HCT116 (cell line): ENCODE measurements around the gene SLCO1B3. TPM values are rescaled to one million over a fixed set of nuclear protein-coding genes. Genes with fewer than 3 reads are reported as not detected.

Experiments used
- ATAC-seq: fragments of 200-7000 bp; cut with Tn5 transposase; 2 replicates; pipeline ENCODE4 v1.9.1; 2020; ENCODE audit warnings: mild to moderate bottlenecking, moderate library complexity
- BruUV-seq: library from RNA; stranded (reverse); fragments of 400-500 nt; replicated peaks from 2 replicates; lab custom pipeline; 2021; lab: Mats Ljungman, UMichigan
- CTCF ChIA-PET: fragments of 300-600 bp; sonication (Branson Sonifier 250); formaldehyde crosslinking; loops from one replicate; lab custom pipeline; 2021; ENCODE audit warnings: antibody characterized with exemption; lab: Charles Lee
- POLR2A ChIA-PET: fragments of 300-600, 350-600 bp; sonication (Branson Sonifier 250); formaldehyde crosslinking; loops from one replicate; lab custom pipeline; 2021; ENCODE audit warnings: antibody characterized with exemption; lab: Charles Lee
- RAD21 ChIA-PET, 2 experiments: fragments of 300-600 bp; sonication (Branson Sonifier 250); formaldehyde crosslinking; loops; one replicate each; lab custom pipeline; 2023; ENCODE audit warnings: low total read pairs in 2 of 2; ENCODE audit not compliant: uncharacterized antibody in 2 of 2, unreplicated experiment in 2 of 2, low non-redundant PET in 1 of 2; lab: Charles Lee
- DNase-seq: peaks from one replicate; pipeline ENCODE4 v3.0.0-alpha.2; 2010; ENCODE audit warnings: low read depth, low spot score
- H2AFZ ChIP-seq: fragments of 200-600 bp; shearing (Covaris generic), sonication (generic); 2 replicates; pipeline ENCODE4 v1.6.1; 2017; ENCODE audit warnings: low read depth, mixed run types, mixed read lengths, antibody characterized with exemption, low read length; ENCODE audit not compliant: poor library complexity, severe bottlenecking
- H3K27ac ChIP-seq: 2 replicates; pipeline ENCODE4 v1.5.1; 2012; ENCODE audit warnings: low read depth, low read length
- H3K27me3 ChIP-seq: fragments of 200-600 bp; sonication (generic); 2 replicates; pipeline ENCODE4 v1.6.1; 2016; ENCODE audit warnings: mixed run types, low read length, mixed read lengths; ENCODE audit not compliant: insufficient read depth
- H3K36me3 ChIP-seq, 2 experiments: fragments of 200-500 bp in 1 of 2; fragments of 200-600 bp in 1 of 2; sonication (Bioruptor generic) in 1 of 2; sonication (generic) in 1 of 2; 2 replicates each; pipeline versions ENCODE4 v1.5.1 to v1.6.1; 2014 to 2016; ENCODE audit warnings: low read length in 2 of 2, inconsistent platforms in 1 of 2, mixed read lengths in 1 of 2, mixed run types in 1 of 2; ENCODE audit not compliant: insufficient read depth in 2 of 2, control insufficient read depth in 1 of 2
- H3K4me1 ChIP-seq, 2 experiments: fragments of 200-600 bp in 1 of 2; sonication (generic) in 1 of 2; 2 replicates each; pipeline versions ENCODE4 v1.5.1 to v1.6.1; 2012 to 2017; ENCODE audit warnings: low read length in 2 of 2, inconsistent platforms in 1 of 2, mild to moderate bottlenecking in 1 of 2, mixed read lengths in 1 of 2, mixed run types in 1 of 2, moderate library complexity in 1 of 2; ENCODE audit not compliant: insufficient read depth in 2 of 2, control insufficient read depth in 1 of 2
- H3K4me2 ChIP-seq: fragments of 200-600 bp; sonication (generic); 2 replicates; pipeline ENCODE4 v1.6.1; 2017; ENCODE audit warnings: mixed run types, low read length, mixed read lengths
- H3K4me3 ChIP-seq, 2 experiments: fragments of 200-600 bp in 1 of 2; sonication (generic) in 1 of 2; replicated peaks in 1 of 2; 2 replicates each; pipeline ENCODE4 v1.5.1; 2011 to 2016; ENCODE audit warnings: low read length in 2 of 2, control low read depth in 1 of 2, low read depth in 1 of 2, mild to moderate bottlenecking in 1 of 2, mixed read lengths in 1 of 2, mixed run types in 1 of 2
- H3K79me2 ChIP-seq: fragments of 200-600 bp; sonication (generic); 2 replicates; pipeline ENCODE4 v1.6.1; 2017; ENCODE audit warnings: mild to moderate bottlenecking, mixed run types, low read length, moderate library complexity, mixed read lengths; ENCODE audit not compliant: insufficient read depth
- H3K9ac ChIP-seq: fragments of 200-600 bp; sonication (generic); 2 replicates; pipeline ENCODE4 v1.6.1; 2016; ENCODE audit warnings: low read length, mixed read lengths
- H3K9me2 ChIP-seq: fragments of 200-600 bp; sonication (generic), shearing (Covaris generic); 2 replicates; pipeline ENCODE4 v1.6.1; 2017; ENCODE audit warnings: mixed run types, mild to moderate bottlenecking, moderate library complexity; ENCODE audit not compliant: insufficient read depth
- H3K9me3 ChIP-seq, 2 experiments: fragments of 200-500 bp in 1 of 2; fragments of 200-600 bp in 1 of 2; sonication (Bioruptor generic) in 1 of 2; sonication (generic) in 1 of 2; 2 replicates each; pipeline ENCODE4 v1.6.1; 2014 to 2017; ENCODE audit warnings: low read length in 2 of 2, mixed read lengths in 2 of 2, inconsistent platforms in 1 of 2, low read depth in 1 of 2, mild to moderate bottlenecking in 1 of 2, mixed run types in 1 of 2, moderate library complexity in 1 of 2; ENCODE audit not compliant: control insufficient read depth in 1 of 2, insufficient read depth in 1 of 2
- H4K20me1 ChIP-seq: fragments of 200-600 bp; sonication (generic), shearing (Covaris generic); 2 replicates; pipeline ENCODE4 v1.6.1; 2017; ENCODE audit warnings: mixed run types, mild to moderate bottlenecking, moderate library complexity; ENCODE audit not compliant: insufficient read depth
- CBX3 ChIP-seq: IDR thresholded peaks from 2 replicates; pipeline ENCODE4 v1.6.1; 2012; ENCODE audit warnings: low read depth
- ELF1 ChIP-seq: IDR thresholded peaks from 2 replicates; pipeline ENCODE4 v1.6.1; 2012; ENCODE audit warnings: low read depth, borderline replicate concordance
- EZH2 ChIP-seq: fragments of 200-600 bp; sonication (generic); IDR thresholded peaks from 2 replicates; pipeline ENCODE4 v1.6.1; 2017; ENCODE audit warnings: antibody characterized with exemption, mixed run types
- EZH2phosphoT487 ChIP-seq: fragments of 200-600 bp; IDR thresholded peaks from 2 replicates; pipeline ENCODE4 v1.6.1; 2018; ENCODE audit warnings: antibody characterized with exemption, borderline replicate concordance
- FOSL1 ChIP-seq: IDR thresholded peaks from 2 replicates; pipeline ENCODE4 v1.6.1; 2012; ENCODE audit warnings: low read depth
- JUND ChIP-seq: IDR thresholded peaks from 2 replicates; pipeline ENCODE4 v1.6.1; 2012
- POLR2AphosphoS5 ChIP-seq: IDR thresholded peaks from 2 replicates; pipeline ENCODE4 v1.6.1; 2011; ENCODE audit warnings: mild to moderate bottlenecking, low read depth, low read length, moderate library complexity
- RAD21 ChIP-seq: IDR thresholded peaks from 2 replicates; pipeline ENCODE4 v1.6.1; 2012; ENCODE audit warnings: low read depth, mild to moderate bottlenecking
- SIN3A ChIP-seq: IDR thresholded peaks from 2 replicates; pipeline ENCODE4 v1.6.1; 2012; ENCODE audit warnings: low read depth
- SRF ChIP-seq: IDR thresholded peaks from 2 replicates; pipeline ENCODE4 v1.6.1; 2012; ENCODE audit warnings: low read depth
- TCF7L2 ChIP-seq: IDR thresholded peaks from 2 replicates; pipeline ENCODE4 v1.7.0; 2011; ENCODE audit warnings: borderline replicate concordance, inconsistent platforms; ENCODE audit not compliant: insufficient read depth, insufficient read length; ENCODE audit errors: extremely low read depth
- YY1 ChIP-seq: IDR thresholded peaks from 2 replicates; pipeline ENCODE4 v1.6.1; 2011; ENCODE audit warnings: low read length, low read depth, moderate library complexity, mild to moderate bottlenecking; ENCODE audit not compliant: insufficient replicate concordance; ENCODE audit errors: extremely low read depth
- ZFX ChIP-seq: fragments of 450-650 bp; IDR thresholded peaks from 2 replicates; pipeline ENCODE4 v1.6.1; 2017
- ZNF274 ChIP-seq: fragments of 200-500 bp; sonication (Bioruptor generic); IDR thresholded peaks from 2 replicates; pipeline ENCODE4 v1.6.1; 2014; ENCODE audit warnings: mild to moderate bottlenecking, low read depth, low read length, inconsistent platforms
- intact Hi-C: fragments of 100-400 bp; cut with micrococcal nuclease; formaldehyde crosslinking; loops from 2 replicates; pipeline ENCODE4 v1.10.0; 2022
- total RNA-seq: library from RNA; stranded (reverse); gene quantifications from one replicate; pipeline ENCODE4 v1.2.1, GENCODE V29; 2021; ENCODE audit not compliant: unreplicated experiment
- TF ChIP-seq, protein P1 (sequence below): IDR thresholded peaks from 2 replicates; pipeline ENCODE4 v1.6.1; 2012
- TF ChIP-seq, protein P2 (sequence below), 3 experiments: fragments of 200-600 bp in 1 of 3; sonication (generic) in 1 of 3; IDR thresholded peaks in 2 of 3; conservative IDR thresholded peaks in 1 of 3; 2 replicates each; pipeline ENCODE4 v1.5.1; 2012 to 2017; ENCODE audit warnings: low read depth in 2 of 3, low read length in 2 of 3, antibody characterized with exemption in 1 of 3, borderline replicate concordance in 1 of 3, control low read depth in 1 of 3, mild to moderate bottlenecking in 1 of 3, mixed read lengths in 1 of 3, mixed run types in 1 of 3, moderate library complexity in 1 of 3; ENCODE audit not compliant: insufficient read depth in 1 of 3
- TF ChIP-seq, protein P3 (sequence below): IDR thresholded peaks from 2 replicates; pipeline ENCODE4 v1.6.1; 2012; ENCODE audit warnings: low read depth

The SLCO1B3 gene
- total RNA-seq, 1 experiment from 2014 or later = 5.4 TPM

- DNase-seq = no peak
- TF ChIP-seq SIN3A (no peak), EZH2 (no peak), ELF1 (no peak), JUND (no peak), EZH2phosphoT487 (no peak), POLR2AphosphoS5 (no peak), FOSL1 (no peak)
- TF ChIP-seq, protein P1, sequence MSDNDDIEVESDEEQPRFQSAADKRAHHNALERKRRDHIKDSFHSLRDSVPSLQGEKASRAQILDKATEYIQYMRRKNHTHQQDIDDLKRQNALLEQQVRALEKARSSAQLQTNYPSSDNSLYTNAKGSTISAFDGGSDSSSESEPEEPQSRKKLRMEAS = no peak
- H3K36me3 ChIP-seq = no peaks in the 10 kb centered on the region
- H2AFZ ChIP-seq = no peak overlapping the region
- no peaks in the 10 kb centered on the region for H3K4me1 ChIP-seq
- H3K9ac ChIP-seq = no peak overlapping the region
- no TSS peak for BruUV-seq
- H3K9me2 ChIP-seq = no peaks in the 10 kb centered on the region
- H4K20me1 ChIP-seq = no peaks in the 10 kb centered on the region
- no peaks in the 10 kb centered on the region for H3K9me3 ChIP-seq
- no peak for ATAC-seq
- H3K27me3 ChIP-seq = no peaks in the 10 kb centered on the region
- H3K79me2 ChIP-seq = no peaks in the 10 kb centered on the region
- intact Hi-C loops = no loop called here
- no peak overlapping the region for H3K27ac ChIP-seq
- no peak overlapping the region for H3K4me3 ChIP-seq
- CTCF ChIA-PET = no interaction called here
- POLR2A ChIA-PET = no interaction called here
- H3K4me2 ChIP-seq = no peak overlapping the region
- RAD21 ChIA-PET = no interaction called here
Observed at GRCh38 chr12:20800160-20800559, 10.3 kb upstream of the SLCO1B3 start.

DNA sequence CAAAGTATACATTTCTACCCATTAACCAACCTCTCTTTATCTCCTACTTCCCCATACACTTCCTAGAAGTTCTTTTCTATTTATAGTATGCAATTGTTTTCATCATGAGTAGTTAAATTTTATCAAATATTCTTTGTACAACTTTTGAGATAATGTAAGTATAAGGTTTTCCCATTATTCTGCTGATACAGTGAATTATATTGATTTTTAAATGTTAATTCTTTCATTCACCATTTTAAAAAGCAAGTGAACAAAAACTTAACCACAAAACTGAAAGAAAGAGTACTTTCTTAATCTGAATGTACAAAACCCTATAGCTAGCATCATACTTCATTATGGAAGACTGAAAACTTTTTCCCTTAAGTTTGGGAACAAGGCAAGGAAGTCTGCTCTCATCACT, 9.5 kb upstream of the SLCO1B3 start:
- CTCF ChIA-PET = no interaction called here
- Histone ChIP-seq H3K4me3 (no peak overlapping the region), H3K4me2 (no peak overlapping the region), H3K27ac (no peak overlapping the region), H3K4me1 (no peaks in the 10 kb centered on the region), H3K9me2 (no peaks in the 10 kb centered on the region)
- RAD21 ChIA-PET = no interaction called here
- intact Hi-C loops = no loop called here
- no peak for TF ChIP-seq JUND
- TF ChIP-seq, protein P2, sequence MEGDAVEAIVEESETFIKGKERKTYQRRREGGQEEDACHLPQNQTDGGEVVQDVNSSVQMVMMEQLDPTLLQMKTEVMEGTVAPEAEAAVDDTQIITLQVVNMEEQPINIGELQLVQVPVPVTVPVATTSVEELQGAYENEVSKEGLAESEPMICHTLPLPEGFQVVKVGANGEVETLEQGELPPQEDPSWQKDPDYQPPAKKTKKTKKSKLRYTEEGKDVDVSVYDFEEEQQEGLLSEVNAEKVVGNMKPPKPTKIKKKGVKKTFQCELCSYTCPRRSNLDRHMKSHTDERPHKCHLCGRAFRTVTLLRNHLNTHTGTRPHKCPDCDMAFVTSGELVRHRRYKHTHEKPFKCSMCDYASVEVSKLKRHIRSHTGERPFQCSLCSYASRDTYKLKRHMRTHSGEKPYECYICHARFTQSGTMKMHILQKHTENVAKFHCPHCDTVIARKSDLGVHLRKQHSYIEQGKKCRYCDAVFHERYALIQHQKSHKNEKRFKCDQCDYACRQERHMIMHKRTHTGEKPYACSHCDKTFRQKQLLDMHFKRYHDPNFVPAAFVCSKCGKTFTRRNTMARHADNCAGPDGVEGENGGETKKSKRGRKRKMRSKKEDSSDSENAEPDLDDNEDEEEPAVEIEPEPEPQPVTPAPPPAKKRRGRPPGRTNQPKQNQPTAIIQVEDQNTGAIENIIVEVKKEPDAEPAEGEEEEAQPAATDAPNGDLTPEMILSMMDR (IDR thresholded peaks at IDR 0.05 in 2 of 3, conservative IDR thresholded peaks at IDR 0.05 in 1 of 3; ENCODE audit: borderline replicate concordance in 1 of 3, insufficient read depth in 1 of 3, low read depth in 2 of 3, low read length in 2 of 3) = no peak
- no peak for TF ChIP-seq TCF7L2
- no peak for TF ChIP-seq ZFX
- TF ChIP-seq YY1 = no peak
- no peak for TF ChIP-seq SRF
- TF ChIP-seq SIN3A = no peak
- TF ChIP-seq CBX3 = no peak
- TF ChIP-seq RAD21 = no peak
- no peak for TF ChIP-seq ZNF274
- TF ChIP-seq EZH2phosphoT487 = no peak
- TF ChIP-seq POLR2AphosphoS5 = no peak
- TF ChIP-seq, protein P3, sequence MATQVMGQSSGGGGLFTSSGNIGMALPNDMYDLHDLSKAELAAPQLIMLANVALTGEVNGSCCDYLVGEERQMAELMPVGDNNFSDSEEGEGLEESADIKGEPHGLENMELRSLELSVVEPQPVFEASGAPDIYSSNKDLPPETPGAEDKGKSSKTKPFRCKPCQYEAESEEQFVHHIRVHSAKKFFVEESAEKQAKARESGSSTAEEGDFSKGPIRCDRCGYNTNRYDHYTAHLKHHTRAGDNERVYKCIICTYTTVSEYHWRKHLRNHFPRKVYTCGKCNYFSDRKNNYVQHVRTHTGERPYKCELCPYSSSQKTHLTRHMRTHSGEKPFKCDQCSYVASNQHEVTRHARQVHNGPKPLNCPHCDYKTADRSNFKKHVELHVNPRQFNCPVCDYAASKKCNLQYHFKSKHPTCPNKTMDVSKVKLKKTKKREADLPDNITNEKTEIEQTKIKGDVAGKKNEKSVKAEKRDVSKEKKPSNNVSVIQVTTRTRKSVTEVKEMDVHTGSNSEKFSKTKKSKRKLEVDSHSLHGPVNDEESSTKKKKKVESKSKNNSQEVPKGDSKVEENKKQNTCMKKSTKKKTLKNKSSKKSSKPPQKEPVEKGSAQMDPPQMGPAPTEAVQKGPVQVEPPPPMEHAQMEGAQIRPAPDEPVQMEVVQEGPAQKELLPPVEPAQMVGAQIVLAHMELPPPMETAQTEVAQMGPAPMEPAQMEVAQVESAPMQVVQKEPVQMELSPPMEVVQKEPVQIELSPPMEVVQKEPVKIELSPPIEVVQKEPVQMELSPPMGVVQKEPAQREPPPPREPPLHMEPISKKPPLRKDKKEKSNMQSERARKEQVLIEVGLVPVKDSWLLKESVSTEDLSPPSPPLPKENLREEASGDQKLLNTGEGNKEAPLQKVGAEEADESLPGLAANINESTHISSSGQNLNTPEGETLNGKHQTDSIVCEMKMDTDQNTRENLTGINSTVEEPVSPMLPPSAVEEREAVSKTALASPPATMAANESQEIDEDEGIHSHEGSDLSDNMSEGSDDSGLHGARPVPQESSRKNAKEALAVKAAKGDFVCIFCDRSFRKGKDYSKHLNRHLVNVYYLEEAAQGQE = no peak
- TF ChIP-seq, all 23 proteins: peak for 0
- no peak overlapping the region for H3K9ac ChIP-seq
- no TSS peak for BruUV-seq
- no peaks in the 10 kb centered on the region for H3K27me3 ChIP-seq
- H4K20me1 ChIP-seq = no peaks in the 10 kb centered on the region
- no peaks in the 10 kb centered on the region for H3K9me3 ChIP-seq
- no peak for ATAC-seq
- no peak overlapping the region for H2AFZ ChIP-seq
- H3K36me3 ChIP-seq = no peaks in the 10 kb centered on the region
- no peaks in the 10 kb centered on the region for H3K79me2 ChIP-seq
- DNase-seq = no peak
- POLR2A ChIA-PET = no interaction called here
